ENCODE data around the gene RFC2.
"Not testable (repeated sequence)": the region's sequence is repeated elsewhere in the genome, so short reads cannot be mapped to it uniquely, and the experiment has no call there.

RFC2 gene

DNA sequence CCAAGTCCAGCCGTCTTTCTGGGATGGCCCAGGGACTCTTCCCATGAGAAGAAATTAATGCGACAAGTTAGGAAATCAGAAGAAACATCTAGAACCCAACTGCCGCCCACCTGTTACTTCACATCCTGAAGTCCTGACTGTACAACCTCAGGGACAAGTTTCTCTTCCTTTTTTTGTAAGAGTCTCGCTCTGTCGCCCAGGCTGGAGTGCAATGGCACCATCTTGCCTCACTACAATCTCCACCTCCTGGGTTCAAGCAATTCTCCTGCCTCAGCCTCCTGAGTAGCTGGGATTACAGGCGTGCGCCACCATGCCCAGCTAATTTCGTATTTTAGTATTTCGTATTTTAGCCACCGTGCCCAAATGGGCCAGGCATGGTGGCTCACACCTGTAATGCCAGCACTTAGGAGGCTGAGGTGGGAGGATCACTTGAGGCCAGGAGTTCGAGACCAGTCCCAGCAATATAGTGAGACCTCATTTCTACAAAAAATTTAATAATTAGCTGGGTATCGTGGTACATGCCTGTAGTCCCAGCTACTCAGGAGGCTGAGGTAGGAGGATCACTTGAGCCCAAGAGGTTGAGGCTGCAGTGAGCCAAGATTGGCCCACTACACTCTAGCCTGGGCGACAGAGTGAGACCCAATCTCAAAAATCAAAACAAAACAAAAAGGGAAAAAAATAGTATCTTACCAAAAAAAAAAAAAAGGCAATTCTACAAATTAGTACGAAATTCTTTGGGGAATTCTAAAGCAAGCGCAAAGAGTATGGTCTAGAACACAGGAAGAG lies 23.6 kb downstream of the RFC2 start:
- TF ChIP-seq, protein P1, sequence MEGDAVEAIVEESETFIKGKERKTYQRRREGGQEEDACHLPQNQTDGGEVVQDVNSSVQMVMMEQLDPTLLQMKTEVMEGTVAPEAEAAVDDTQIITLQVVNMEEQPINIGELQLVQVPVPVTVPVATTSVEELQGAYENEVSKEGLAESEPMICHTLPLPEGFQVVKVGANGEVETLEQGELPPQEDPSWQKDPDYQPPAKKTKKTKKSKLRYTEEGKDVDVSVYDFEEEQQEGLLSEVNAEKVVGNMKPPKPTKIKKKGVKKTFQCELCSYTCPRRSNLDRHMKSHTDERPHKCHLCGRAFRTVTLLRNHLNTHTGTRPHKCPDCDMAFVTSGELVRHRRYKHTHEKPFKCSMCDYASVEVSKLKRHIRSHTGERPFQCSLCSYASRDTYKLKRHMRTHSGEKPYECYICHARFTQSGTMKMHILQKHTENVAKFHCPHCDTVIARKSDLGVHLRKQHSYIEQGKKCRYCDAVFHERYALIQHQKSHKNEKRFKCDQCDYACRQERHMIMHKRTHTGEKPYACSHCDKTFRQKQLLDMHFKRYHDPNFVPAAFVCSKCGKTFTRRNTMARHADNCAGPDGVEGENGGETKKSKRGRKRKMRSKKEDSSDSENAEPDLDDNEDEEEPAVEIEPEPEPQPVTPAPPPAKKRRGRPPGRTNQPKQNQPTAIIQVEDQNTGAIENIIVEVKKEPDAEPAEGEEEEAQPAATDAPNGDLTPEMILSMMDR (conservative IDR thresholded peaks at IDR 0.05; ENCODE audit: low read depth, low read length), result no peak
- no peak for DNase-seq (ENCODE audit: low read depth)
- H3K4me3 ChIP-seq (ENCODE audit: low read depth, low read length), result no peak overlapping the region

DNA sequence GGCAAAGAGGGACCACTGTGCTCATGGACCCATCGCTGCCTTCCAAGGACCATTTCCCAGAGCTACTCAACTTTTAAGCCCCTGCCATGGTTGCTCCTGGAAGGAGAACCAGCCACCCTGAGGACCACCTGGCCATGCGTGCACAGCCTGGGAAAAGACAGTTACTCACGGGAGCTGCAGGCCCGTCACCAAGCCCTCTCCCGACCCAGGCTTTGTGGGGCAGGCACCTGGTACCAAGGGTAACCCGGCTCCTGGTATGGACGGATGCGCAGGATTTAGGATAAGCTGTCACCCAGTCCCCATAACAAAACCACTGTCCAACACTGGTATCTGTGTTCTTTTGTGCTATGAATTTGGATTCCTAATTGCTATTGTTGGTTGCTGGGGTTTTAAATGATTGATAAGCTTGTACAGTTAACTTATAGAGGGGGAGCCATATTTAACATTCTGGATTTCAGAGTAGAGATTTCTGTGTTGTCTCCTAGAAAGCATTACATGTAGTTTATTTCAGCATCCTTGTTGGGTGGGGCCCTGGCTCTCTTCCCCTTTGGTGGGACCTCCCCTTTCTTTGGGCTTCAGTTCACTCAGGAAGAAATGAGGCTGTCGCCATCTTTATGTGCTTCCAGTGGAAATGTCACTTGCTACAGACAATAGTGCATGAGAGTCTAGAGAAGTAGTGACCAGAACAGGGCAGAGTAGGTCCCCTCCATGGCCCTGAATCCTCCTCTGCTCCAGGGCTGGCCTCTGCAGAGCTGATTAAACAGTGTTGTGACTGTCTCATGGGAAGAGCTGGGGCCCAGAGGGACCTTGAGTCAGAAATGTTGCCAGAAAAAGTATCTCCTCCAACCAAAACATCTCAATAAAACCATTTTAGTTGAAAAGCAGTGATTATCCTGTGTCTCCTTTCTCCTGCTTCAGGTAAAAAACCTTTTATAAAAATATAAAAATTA lies 25.0 kb downstream of the RFC2 start:
- DNase-seq (ENCODE audit: low read depth), result no peak
- no peak overlapping the region for H3K4me3 ChIP-seq (ENCODE audit: low read depth, low read length)
- TF ChIP-seq, protein P1 (conservative IDR thresholded peaks at IDR 0.05; ENCODE audit: low read depth, low read length), result no peak

DNA sequence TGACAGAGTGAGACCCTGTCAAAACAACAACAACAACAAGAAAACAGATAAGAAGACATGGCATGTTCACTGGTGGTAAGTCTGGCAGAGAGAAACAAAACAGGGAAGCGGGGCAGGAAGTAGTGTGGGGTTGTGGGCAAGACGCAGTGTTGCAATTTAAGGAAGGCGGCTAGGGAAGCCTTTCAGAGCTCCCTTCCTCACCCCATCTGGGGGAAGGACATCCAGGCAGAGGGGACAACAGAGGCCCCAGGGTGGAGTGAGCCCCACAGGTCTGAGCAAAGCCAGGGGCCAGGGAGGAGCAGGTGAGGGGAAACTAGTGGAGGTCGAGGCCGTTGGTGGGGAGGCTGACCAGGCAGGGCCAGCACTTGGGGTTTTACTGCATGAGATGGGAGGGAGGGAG lies 27.6 kb downstream of the RFC2 start:
- DNase-seq (ENCODE audit: low read depth), result no peak
- TF ChIP-seq, protein P1 (conservative IDR thresholded peaks at IDR 0.05; ENCODE audit: low read depth, low read length), result no peak
- H3K4me3 ChIP-seq (ENCODE audit: low read depth, low read length), result no peak overlapping the region

DNA sequence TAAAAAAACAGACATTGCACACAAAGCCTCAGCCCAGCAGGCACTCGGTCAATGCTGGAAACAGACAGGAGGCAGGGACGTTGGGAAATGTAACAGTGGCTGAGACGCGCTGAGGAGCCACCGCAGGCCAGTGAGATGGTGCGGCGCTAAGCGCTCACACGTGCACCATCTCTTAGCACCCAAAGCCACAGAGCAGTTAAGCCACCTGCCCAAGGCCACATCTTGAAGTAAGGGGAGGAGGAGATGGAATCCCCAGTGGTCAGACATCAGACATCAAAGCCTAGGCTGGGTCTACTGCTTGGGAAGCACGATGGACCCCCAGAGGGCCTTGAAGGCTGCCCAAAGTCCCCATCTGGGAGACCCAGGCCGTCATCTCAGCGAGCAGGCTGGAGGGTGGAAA lies 28.8 kb downstream of the RFC2 start:
- no peak overlapping the region for H3K4me3 ChIP-seq (ENCODE audit: low read depth, low read length)
- DNase-seq (ENCODE audit: low read depth), result no peak
- TF ChIP-seq, protein P1 (conservative IDR thresholded peaks at IDR 0.05; ENCODE audit: low read depth, low read length), result no peak

DNA sequence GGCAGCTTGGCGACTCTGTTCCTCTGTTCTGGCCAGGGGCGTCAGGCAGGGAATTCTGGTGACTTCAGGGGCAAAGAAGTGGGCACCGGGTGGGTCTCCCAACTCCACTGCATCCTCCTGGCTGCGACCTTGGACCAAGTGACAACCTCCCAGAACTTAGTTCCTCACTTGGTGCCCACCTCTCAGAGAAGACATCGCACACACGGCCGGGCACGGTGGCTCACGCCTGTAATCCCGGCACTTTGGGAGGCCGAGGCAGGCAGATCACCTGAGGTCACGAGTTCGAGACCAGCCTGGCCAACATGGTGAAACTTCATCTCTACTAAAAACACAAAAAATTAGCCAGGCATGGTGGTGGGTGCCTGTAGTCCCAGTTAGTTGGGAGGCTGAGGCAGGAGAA lies 29.3 kb downstream of the RFC2 start:
- not testable (repeated sequence) for DNase-seq (ENCODE audit: low read depth)

DNA sequence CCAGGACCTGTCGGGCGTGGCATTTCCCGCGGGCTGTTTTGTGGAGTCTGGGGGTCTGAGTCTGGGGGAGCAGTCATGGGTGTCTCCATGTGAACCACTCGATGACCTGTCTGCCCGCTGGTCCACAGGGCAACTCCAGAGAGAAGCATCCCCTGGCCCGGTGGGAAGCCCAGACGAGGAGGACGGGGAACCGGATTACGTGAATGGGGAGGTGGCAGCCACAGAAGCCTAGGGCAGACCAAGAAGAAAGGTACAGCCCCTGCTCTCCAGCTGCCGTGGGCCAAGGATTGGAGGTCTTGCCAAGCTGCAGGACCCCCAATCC lies 29.7 kb downstream of the RFC2 start:
- TF ChIP-seq, protein P1 (conservative IDR thresholded peaks at IDR 0.05; ENCODE audit: low read depth, low read length), result no peak
- H3K4me3 ChIP-seq (ENCODE audit: low read depth, low read length), result no peak overlapping the region
- no peak for DNase-seq (ENCODE audit: low read depth)

More for the DNA sequence above, 29.3 kb downstream of the RFC2 start:
- H3K4me3 ChIP-seq (ENCODE audit: low read depth, low read length), result not testable (repeated sequence)

DNA sequence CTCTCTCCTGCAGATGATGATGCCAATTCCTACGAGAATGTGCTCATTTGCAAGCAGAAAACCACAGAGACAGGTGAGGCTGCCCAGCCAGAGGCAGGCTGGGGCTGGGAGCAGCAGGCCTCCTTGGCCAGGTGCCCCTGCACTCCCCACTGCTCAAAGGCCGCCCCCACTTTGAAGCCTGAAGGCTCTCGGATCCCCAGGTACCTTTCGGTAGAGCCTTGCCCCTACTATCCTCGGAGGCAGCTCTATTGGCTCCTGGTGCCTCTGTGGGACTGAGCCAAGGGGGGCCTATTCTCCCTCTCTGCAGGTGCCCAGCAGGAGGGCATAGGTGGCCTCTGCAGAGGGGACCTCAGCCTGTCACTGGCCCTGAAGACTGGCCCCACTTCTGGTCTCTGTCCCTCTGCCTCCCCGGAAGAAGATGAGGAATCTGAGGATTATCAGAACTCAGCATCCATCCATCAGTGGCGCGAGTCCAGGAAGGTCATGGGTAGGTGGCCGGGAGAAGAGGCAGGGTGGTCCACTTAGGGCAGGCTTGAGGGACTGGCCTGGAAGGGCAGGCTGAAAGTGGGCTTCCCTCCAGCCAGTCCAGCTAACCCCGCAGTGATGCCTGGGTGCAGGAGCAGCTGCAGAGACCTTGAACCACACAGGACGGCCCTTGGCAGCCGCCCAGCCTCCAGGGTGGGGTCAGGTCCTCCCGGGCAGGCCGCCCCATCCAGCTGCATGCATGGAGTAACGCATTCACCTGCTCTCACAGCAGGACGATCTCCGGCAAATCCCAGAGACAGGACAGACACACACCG lies 30.3 kb downstream of the RFC2 start:
- TF ChIP-seq, protein P1 (conservative IDR thresholded peaks at IDR 0.05; ENCODE audit: low read depth, low read length), result no peak
- no peak for DNase-seq (ENCODE audit: low read depth)
- no peak overlapping the region for H3K4me3 ChIP-seq (ENCODE audit: low read depth, low read length)

All from choroid plexus epithelial cell (primary cell).